GM18519 (cell line): ENCODE measurements around the gene PRKCQ.

Experiments used
- ATAC-seq: cut with Tn5 transposase; IDR thresholded peaks from one replicate; pipeline ENCODE4 v1.9.1; 2021; ENCODE audit warnings: mild to moderate bottlenecking, moderate library complexity; ENCODE audit not compliant: unreplicated experiment, low FRiP score

Gene PRKCQ

GRCh38 chr10:6416892-6417512 is 163.1 kb downstream of the PRKCQ start:
- no peak for ATAC-seq

GRCh38 chr10:6411436-6411835 is 168.6 kb downstream of the PRKCQ start:
- no peak for ATAC-seq

DNA sequence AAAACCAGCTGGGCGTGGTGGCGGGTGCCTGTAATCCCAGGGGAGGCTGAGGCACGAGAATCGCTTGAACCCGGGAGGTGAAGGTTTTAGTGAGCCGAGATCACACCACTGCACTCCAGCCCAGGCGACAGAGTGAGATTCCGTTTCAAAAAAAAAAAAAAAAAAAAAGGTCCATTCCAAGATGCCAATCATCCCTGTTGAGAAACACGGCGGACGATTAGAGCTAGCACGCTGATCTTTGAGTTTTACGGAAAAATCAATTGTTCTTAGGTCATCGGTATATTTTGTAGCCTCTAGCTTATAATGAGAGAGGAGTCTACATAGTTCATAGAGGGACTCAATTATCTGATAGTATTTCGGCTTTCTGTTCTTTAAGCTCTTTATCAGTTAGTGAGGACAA is 169.2 kb downstream of the PRKCQ start:
- ATAC-seq = no peak

GRCh38 chr10:6409971-6410643 is 170.0 kb downstream of the PRKCQ start:
- ATAC-seq = no peak

GRCh38 chr10:6408799-6409198 is 171.3 kb downstream of the PRKCQ start:
- ATAC-seq = no peak

- no peak for ATAC-seq
These were observed 172.9 kb downstream of the PRKCQ start for GRCh38 chr10:6407034-6407721.

- ATAC-seq = no peak
These were observed 173.6 kb downstream of the PRKCQ start for GRCh38 chr10:6406220-6407033.

GRCh38 chr10:6405713-6406112 is 174.4 kb downstream of the PRKCQ start:
- no peak for ATAC-seq

DNA sequence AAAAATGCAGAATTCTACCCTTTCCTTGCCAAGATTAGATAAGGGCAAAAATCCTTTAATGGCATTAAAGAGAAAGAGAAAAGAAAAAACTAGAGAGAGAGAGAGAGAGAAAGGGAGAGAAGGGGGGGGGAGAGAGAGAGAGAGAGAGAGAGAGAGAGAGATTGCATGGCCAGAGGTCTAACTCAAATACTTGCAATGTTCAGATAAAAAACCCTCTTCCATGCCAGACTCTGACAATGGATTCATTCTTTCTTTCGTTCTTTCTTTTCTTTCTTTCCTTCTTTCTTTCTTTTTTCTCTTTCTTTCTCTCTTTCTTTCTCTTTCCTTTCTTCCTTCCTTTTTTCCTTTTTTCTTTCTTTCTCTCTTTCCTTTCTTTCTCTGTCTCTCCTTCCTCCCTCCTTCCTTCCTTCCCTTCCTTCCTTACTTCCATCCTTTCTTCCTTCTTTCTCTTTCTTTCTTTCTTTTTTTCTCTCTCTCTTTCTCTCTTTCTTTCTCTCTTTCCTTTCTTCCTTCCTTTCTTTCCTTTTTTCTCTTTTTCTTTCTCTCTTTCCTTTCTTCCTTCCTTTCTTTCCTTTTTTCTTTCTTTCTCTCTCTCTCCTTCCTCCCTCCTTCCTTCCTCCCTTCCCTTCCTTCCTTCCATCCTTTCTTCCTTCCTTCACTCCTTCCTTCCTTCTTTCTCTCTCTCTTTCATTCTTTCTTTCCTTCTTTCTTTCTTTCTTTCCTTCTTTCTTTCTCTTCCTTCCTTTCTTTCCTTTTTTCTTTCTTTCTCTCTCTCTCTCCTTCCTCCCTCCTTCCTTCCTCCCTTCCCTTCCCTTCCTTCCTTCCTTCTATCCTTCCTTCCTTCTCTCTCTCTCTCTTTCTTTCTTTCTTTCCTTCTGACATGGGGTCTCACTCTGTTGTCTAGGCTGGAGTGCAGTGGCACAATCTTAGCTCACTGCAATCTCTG is 175.7 kb downstream of the PRKCQ start:
- no peak for ATAC-seq

- ATAC-seq = no peak
These were observed 177.1 kb downstream of the PRKCQ start for GRCh38 chr10:6402960-6403359.

- ATAC-seq = no peak
These were observed 177.7 kb downstream of the PRKCQ start for GRCh38 chr10:6402349-6402709.

- no peak for ATAC-seq
These were observed 178.3 kb downstream of the PRKCQ start for GRCh38 chr10:6401558-6402348.

DNA sequence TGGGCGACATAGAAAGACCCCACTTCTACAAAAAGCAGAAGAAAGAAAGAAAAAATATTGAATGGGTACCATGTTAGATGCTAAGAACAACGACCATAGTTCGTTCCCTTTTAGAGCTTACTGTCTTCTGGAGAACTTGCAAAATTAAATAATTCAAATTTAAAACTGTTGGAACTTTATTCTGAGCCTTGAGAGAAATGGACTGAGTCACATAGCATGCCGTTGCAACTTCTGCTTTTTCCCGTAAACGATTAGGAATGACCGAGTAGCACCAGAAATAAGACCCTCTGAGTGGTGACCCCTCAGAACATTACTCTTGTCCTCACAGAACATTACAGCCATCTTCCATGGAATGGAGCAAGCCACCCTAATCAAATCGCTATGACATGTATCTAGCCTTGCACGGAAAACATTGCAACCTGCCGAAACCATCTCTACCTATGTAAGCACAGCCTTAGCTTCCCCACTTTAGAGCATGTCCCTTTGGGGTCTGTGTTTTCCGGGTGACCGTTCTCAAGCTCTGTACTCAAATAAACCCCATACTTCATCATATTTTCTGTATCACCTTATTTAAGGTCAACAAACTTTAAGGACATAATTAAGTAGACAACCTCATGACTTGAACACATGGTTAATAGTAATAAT is 179.1 kb downstream of the PRKCQ start:
- ATAC-seq = no peak

DNA sequence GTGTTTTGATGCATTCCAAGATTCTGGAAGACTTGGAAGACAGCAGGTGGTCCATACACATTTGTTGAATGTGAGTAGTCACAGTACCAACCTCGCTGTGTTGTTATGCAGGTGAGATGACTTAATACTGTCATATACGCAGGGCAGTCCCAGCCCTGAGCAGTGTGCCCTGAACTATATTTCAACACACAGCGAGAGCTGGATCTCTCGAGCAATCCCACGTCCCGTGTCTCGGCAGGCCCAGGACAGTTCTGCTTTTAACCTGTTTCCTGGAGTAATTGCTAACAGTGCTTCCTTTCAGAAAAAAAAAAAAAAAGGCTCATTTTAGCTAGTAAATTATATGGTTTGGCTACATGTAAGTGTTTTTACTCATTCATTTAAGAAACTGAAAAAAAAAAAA is 179.7 kb downstream of the PRKCQ start:
- no peak for ATAC-seq

DNA sequence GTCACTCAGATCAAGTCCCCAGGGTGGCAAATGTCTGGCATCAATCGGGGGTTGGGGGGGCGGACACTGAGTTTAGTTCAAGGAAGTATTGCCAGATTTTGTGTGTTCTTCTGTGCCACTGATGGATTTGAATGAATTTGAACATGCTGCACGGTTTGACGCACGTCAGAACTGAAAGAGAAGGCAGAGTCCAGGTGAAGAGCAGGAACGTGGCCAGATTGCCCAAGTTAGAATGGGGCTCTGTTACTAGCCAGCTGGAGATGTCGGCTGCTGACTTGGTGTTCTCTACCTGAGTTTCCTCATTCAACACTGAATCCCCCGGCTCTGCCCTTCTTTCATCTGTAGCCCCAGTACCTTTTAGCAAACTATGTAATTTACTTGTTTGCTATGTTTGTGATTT is 180.2 kb downstream of the PRKCQ start:
- ATAC-seq = no peak

GRCh38 chr10:6399231-6399741 is 180.8 kb downstream of the PRKCQ start:
- ATAC-seq = no peak

GRCh38 chr10:6398399-6398798 is 181.7 kb downstream of the PRKCQ start:
- no peak for ATAC-seq

DNA sequence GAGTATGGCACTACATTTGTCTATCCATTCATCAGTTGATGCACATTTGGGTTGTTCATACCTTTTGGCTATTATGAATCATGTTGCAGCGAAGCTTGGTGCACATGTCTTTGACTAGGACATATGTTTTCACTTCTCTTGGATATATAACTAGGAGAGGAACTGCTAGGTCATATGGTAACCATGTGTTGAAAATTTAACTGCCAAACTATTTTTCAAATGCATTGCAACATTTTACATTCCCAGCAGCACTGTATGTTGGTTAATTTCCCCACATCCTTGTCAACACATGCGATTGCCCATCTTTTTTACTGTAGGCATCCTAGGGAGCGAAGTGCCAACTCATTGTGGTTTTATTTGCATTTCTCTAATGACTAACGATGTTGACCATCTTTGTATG is 183.4 kb downstream of the PRKCQ start:
- ATAC-seq = no peak

- no peak for ATAC-seq
These were observed 183.8 kb downstream of the PRKCQ start for GRCh38 chr10:6396226-6396625.
